SH-SY5Y (cell line): ENCODE measurements around the gene NOLC1.

Source experiments
- GATA2 ChIP-seq: IDR thresholded peaks from 2 replicates; pipeline ENCODE4 v1.6.1; 2011; ENCODE audit warnings: mild to moderate bottlenecking, low read depth, low read length
- GATA3 ChIP-seq: IDR thresholded peaks from 2 replicates; pipeline ENCODE4 v1.6.1; 2011; ENCODE audit warnings: low read depth, mild to moderate bottlenecking, low read length, moderate library complexity

GRCh38 chr10:102119417-102120141 lies 32.6 kb upstream of the NOLC1 start:
- TF ChIP-seq GATA3 (no peak), GATA2 (no peak)
